Astrocyte (in vitro differentiated cells and primary cell): ENCODE results near the gene KIF26B. TPM values are rescaled to one million over a fixed set of nuclear protein-coding genes. Genes with fewer than 3 reads are reported as not detected.

Experiments used
- DNase-seq: peaks from one replicate; pipeline ENCODE4 v3.0.0-alpha.2; 2010; ENCODE audit warnings: low read depth
- FAIRE-seq: peaks from 2 replicates; lab custom pipeline; 2011; peaks lifted over from hg19 to GRCh38; lab: Jason Lieb, UNC
- H2AFZ ChIP-seq: 2 replicates; pipeline ENCODE4 v1.6.0; 2012; ENCODE audit warnings: low read depth, low read length, inconsistent platforms
- H3K27ac ChIP-seq: 2 replicates; pipeline ENCODE4 v1.5.1; 2011; ENCODE audit warnings: low read depth, low read length, inconsistent platforms
- H3K27me3 ChIP-seq: 2 replicates; pipeline ENCODE4 v1.6.0; 2011; ENCODE audit warnings: low read length, inconsistent platforms; ENCODE audit not compliant: insufficient read depth
- H3K36me3 ChIP-seq: 2 replicates; pipeline ENCODE4 v1.5.1; 2011; ENCODE audit warnings: low read length, inconsistent platforms; ENCODE audit not compliant: insufficient read depth
- H3K4me1 ChIP-seq: 2 replicates; pipeline ENCODE4 v1.5.1; 2011; ENCODE audit warnings: low read length, inconsistent platforms; ENCODE audit not compliant: insufficient read depth
- H3K4me2 ChIP-seq: 2 replicates; pipeline ENCODE4 v1.6.0; 2012; ENCODE audit warnings: low read length, inconsistent platforms
- H3K4me3 ChIP-seq: 2 replicates; pipeline ENCODE4 v1.5.1; 2011; ENCODE audit warnings: low read depth, mild to moderate bottlenecking, low read length, inconsistent platforms; ENCODE audit not compliant: insufficient read depth
- H3K79me2 ChIP-seq: 2 replicates; pipeline ENCODE4 v1.6.0; 2012; ENCODE audit warnings: mild to moderate bottlenecking, low read length, inconsistent platforms; ENCODE audit not compliant: insufficient read depth
- H3K9ac ChIP-seq: 2 replicates; pipeline ENCODE4 v1.6.0; 2012; ENCODE audit warnings: mild to moderate bottlenecking, low read length, inconsistent platforms
- H3K9me3 ChIP-seq: 2 replicates; pipeline ENCODE4 v1.5.1; 2012; ENCODE audit warnings: low read depth, mild to moderate bottlenecking, low read length, inconsistent platforms; ENCODE audit not compliant: insufficient read depth
- H4K20me1 ChIP-seq: 2 replicates; pipeline ENCODE4 v1.6.0; 2012; ENCODE audit warnings: low read length, inconsistent platforms; ENCODE audit not compliant: insufficient read depth
- H3K27ac Mint-ChIP-seq: one replicate; pipeline ENCODE4 v1.8.0; 2021; ENCODE audit warnings: mild to moderate bottlenecking, mixed read lengths; ENCODE audit not compliant: unreplicated experiment
- H3K27me3 Mint-ChIP-seq: one replicate; pipeline ENCODE4 v1.8.0; 2021; ENCODE audit warnings: low read depth, mixed read lengths; ENCODE audit not compliant: unreplicated experiment
- H3K36me3 Mint-ChIP-seq: one replicate; pipeline ENCODE4 v1.8.0; 2021; ENCODE audit warnings: low read depth, mixed read lengths; ENCODE audit not compliant: unreplicated experiment
- H3K4me1 Mint-ChIP-seq: one replicate; pipeline ENCODE4 v1.8.0; 2021; ENCODE audit warnings: low read depth, mixed read lengths; ENCODE audit not compliant: unreplicated experiment
- H3K4me3 Mint-ChIP-seq: one replicate; pipeline ENCODE4 v1.8.0; 2021; ENCODE audit warnings: mild to moderate bottlenecking, moderate library complexity, mixed read lengths; ENCODE audit not compliant: unreplicated experiment
- H3K9me3 Mint-ChIP-seq: one replicate; pipeline ENCODE4 v1.8.0; 2021; ENCODE audit warnings: mild to moderate bottlenecking, mixed read lengths; ENCODE audit not compliant: unreplicated experiment
- EZH2 ChIP-seq: IDR thresholded peaks from 2 replicates; pipeline ENCODE4 v1.6.1; 2012; ENCODE audit warnings: mild to moderate bottlenecking, low read length, inconsistent platforms; ENCODE audit not compliant: insufficient read depth
- total RNA-seq: library from RNA; stranded (reverse); gene quantifications from 2 replicates; pipeline ENCODE4 v1.2.1, GENCODE V29; 2021
- TF ChIP-seq, protein P1 (sequence below): IDR thresholded peaks from 2 replicates; pipeline ENCODE4 v1.5.1; 2011; ENCODE audit warnings: low read depth, mild to moderate bottlenecking, inconsistent platforms, low read length, moderate library complexity; ENCODE audit not compliant: insufficient read depth

Gene KIF26B
- total RNA-seq, 1 donor from 2014 or later = 6.8 TPM

DNA sequence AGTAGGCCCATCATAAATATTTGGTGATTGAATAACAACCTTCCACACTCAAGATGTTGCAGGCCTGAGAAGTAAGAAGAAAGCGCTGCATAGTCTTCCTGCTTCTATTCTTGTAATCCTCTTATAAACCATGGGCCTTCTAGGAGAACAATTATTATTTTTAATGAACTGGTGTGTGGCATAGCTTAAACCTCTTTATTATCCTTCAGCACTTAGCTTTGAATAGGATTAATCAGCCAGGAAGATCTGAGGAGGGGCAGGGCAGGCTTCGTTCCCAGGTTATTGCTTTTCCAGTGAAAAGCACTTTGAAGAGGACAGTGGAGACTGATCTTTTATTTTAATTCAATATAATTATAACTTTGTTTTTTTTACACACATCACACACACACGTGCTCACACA lies 42.3 kb downstream of the KIF26B start:
- Histone ChIP-seq H3K27ac (no peak overlapping the region), H3K9ac (no peak overlapping the region), H3K4me3 (no peak overlapping the region), H3K4me2 (no peak overlapping the region), H3K9me3 (no peaks in the 10 kb centered on the region), H3K36me3 (no peaks in the 10 kb centered on the region), H3K79me2 (no peaks in the 10 kb centered on the region), H4K20me1 (peaks cover 20% of the 10 kb centered on the region), H3K4me1 (peaks cover 5% of the 10 kb centered on the region), H2AFZ (no peak overlapping the region), H3K27me3 (no peaks in the 10 kb centered on the region)
- Mint-ChIP-seq H3K9me3 (no peaks in the 10 kb centered on the region), H3K36me3 (peaks cover 12% of the 10 kb centered on the region), H3K4me1 (peaks cover 19% of the 10 kb centered on the region), H3K27me3 (peaks cover 4% of the 10 kb centered on the region), H3K27ac (no peak overlapping the region), H3K4me3 (no peak overlapping the region)
- TF ChIP-seq, protein P1, sequence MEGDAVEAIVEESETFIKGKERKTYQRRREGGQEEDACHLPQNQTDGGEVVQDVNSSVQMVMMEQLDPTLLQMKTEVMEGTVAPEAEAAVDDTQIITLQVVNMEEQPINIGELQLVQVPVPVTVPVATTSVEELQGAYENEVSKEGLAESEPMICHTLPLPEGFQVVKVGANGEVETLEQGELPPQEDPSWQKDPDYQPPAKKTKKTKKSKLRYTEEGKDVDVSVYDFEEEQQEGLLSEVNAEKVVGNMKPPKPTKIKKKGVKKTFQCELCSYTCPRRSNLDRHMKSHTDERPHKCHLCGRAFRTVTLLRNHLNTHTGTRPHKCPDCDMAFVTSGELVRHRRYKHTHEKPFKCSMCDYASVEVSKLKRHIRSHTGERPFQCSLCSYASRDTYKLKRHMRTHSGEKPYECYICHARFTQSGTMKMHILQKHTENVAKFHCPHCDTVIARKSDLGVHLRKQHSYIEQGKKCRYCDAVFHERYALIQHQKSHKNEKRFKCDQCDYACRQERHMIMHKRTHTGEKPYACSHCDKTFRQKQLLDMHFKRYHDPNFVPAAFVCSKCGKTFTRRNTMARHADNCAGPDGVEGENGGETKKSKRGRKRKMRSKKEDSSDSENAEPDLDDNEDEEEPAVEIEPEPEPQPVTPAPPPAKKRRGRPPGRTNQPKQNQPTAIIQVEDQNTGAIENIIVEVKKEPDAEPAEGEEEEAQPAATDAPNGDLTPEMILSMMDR = no peak
- TF ChIP-seq EZH2 = no peak
- FAIRE-seq = no peak
- DNase-seq = no peak

- peak; percentile 85 for DNase-seq
- peaks cover 19% of the 10 kb centered on the region for H4K20me1 ChIP-seq
- no peaks in the 10 kb centered on the region for H3K79me2 ChIP-seq
- H3K36me3 ChIP-seq = no peaks in the 10 kb centered on the region
- peaks cover 5% of the 10 kb centered on the region for H3K4me1 ChIP-seq
- H3K9me3 ChIP-seq = no peaks in the 10 kb centered on the region
- no peak overlapping the region for H3K4me3 ChIP-seq
- H3K4me1 Mint-ChIP-seq = peaks cover 19% of the 10 kb centered on the region
- H3K9ac ChIP-seq = no peak overlapping the region
- TF ChIP-seq EZH2 = no peak
- TF ChIP-seq, protein P1 = no peak
- H3K4me2 ChIP-seq = peak overlapping the region; percentile 35
- H3K27ac ChIP-seq = no peak overlapping the region
- no peak for FAIRE-seq
- H2AFZ ChIP-seq = no peak overlapping the region
- H3K36me3 Mint-ChIP-seq = peaks cover 12% of the 10 kb centered on the region
- H3K9me3 Mint-ChIP-seq = no peaks in the 10 kb centered on the region
- H3K27ac Mint-ChIP-seq = peak overlapping the region; percentile 51
- H3K4me3 Mint-ChIP-seq = no peak overlapping the region
- H3K27me3 ChIP-seq = no peaks in the 10 kb centered on the region
- H3K27me3 Mint-ChIP-seq = peaks cover 4% of the 10 kb centered on the region
Measured at GRCh38 chr1:245197911-245198379, 43.2 kb downstream of the KIF26B start.

DNA sequence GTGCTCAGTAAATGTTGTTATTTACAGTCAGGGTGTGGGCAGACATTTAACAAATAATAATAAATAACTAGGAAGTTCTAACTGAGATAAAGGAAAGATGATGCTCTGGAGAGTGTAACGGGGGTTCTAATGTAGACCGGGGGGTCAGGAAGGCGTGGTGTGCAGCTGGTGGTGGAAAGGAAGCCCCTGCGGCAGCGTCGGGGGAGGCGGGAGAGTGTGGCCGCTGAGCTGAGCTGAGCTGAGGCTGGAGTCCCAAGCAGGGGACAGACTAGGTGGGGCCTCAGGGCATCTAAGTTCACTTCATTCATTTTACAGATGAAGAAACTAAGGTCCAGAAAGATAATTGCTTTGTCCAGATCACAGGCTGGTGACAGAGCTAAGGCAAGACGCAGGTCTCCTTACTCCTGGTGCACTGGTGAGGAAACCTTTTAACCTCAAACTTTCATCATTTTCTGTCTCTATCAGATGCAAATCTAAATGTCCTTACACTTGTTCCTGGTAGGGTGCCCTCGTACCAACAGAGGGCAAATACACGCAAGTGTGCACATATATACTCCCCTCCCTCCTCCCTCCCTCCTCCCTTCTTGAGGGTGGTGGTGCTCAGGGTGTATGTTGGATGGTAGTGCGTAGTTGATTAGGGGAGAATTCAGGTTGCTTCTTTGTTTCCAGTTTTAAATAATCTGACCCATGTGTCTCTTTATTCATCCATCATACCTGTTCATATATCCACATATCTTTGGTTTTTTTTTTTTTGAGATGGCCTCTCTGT lies 44.1 kb downstream of the KIF26B start:
- peaks cover 15% of the 10 kb centered on the region for H3K36me3 Mint-ChIP-seq
- no peaks in the 10 kb centered on the region for H3K79me2 ChIP-seq
- FAIRE-seq (no peak), DNase-seq (no peak)
- H3K4me1 ChIP-seq = peaks cover 5% of the 10 kb centered on the region
- peaks cover 4% of the 10 kb centered on the region for H3K27me3 Mint-ChIP-seq
- no peaks in the 10 kb centered on the region for H3K9me3 ChIP-seq
- H3K4me2 ChIP-seq = no peak overlapping the region
- no peaks in the 10 kb centered on the region for H3K27me3 ChIP-seq
- H4K20me1 ChIP-seq = peaks cover 16% of the 10 kb centered on the region
- H2AFZ ChIP-seq = no peak overlapping the region
- no peak overlapping the region for H3K4me3 ChIP-seq
- H3K27ac Mint-ChIP-seq = no peak overlapping the region
- H3K9me3 Mint-ChIP-seq = no peaks in the 10 kb centered on the region
- H3K36me3 ChIP-seq = no peaks in the 10 kb centered on the region
- TF ChIP-seq, protein P1 = no peak
- no peak for TF ChIP-seq EZH2
- peaks cover 19% of the 10 kb centered on the region for H3K4me1 Mint-ChIP-seq
- no peak overlapping the region for H3K27ac ChIP-seq
- no peak overlapping the region for H3K4me3 Mint-ChIP-seq
- no peak overlapping the region for H3K9ac ChIP-seq
